GM23338 (cell line): ENCODE measurements around the gene APBA1. TPM values are rescaled to one million over a fixed set of nuclear protein-coding genes. Genes with fewer than 3 reads are reported as not detected.

ENCODE experiments used
- ATAC-seq: fragments of 200-7000 bp; cut with Tn5 transposase; 3 replicates; pipeline ENCODE4 v1.9.1; 2020
- DNase-seq: peaks from one replicate; pipeline ENCODE4 v3.0.0-alpha.2; 2015; ENCODE audit warnings: low spot score
- H2AFZ ChIP-seq: fragments of 200-600 bp; sonication (generic); 2 replicates; pipeline ENCODE4 v1.8.0; 2016; ENCODE audit warnings: antibody characterized with exemption, mild to moderate bottlenecking, moderate library complexity
- H3F3A ChIP-seq: fragments of 200-600 bp; sonication (generic); replicated peaks from 2 replicates; pipeline ENCODE4 v1.8.0; 2017; ENCODE audit warnings: antibody characterized with exemption, mixed run types, low read depth
- H3K27ac ChIP-seq: fragments of 200-600 bp; sonication (generic); 2 replicates; pipeline ENCODE4 v1.6.1; 2016; ENCODE audit warnings: low read depth
- H3K27me3 ChIP-seq: fragments of 200-600 bp; sonication (generic); 2 replicates; pipeline ENCODE4 v1.8.0; 2016; ENCODE audit warnings: mild to moderate bottlenecking, mixed run types, moderate library complexity; ENCODE audit not compliant: insufficient read depth
- H3K36me3 ChIP-seq: fragments of 200-600 bp; sonication (generic); 2 replicates; pipeline ENCODE4 v1.8.0; 2016; ENCODE audit warnings: mild to moderate bottlenecking; ENCODE audit not compliant: insufficient read depth
- H3K4me1 ChIP-seq: fragments of 200-600 bp; sonication (generic); 2 replicates; pipeline ENCODE4 v1.8.0; 2016; ENCODE audit warnings: mild to moderate bottlenecking, moderate library complexity; ENCODE audit not compliant: insufficient read depth
- H3K4me2 ChIP-seq: fragments of 200-600 bp; sonication (generic); 2 replicates; pipeline ENCODE4 v1.7.1; 2017; ENCODE audit warnings: mixed run types
- H3K4me3 ChIP-seq: fragments of 200-600 bp; sonication (generic); 2 replicates; pipeline ENCODE4 v1.6.1; 2016; ENCODE audit warnings: mixed run types
- H3K79me2 ChIP-seq: fragments of 200-600 bp; sonication (generic); replicated peaks from 2 replicates; pipeline ENCODE4 v1.8.0; 2017; ENCODE audit warnings: mild to moderate bottlenecking; ENCODE audit not compliant: insufficient read depth
- H3K9me2 ChIP-seq: fragments of 200-600 bp; sonication (generic); 2 replicates; pipeline ENCODE4 v1.8.0; 2017; ENCODE audit not compliant: insufficient read depth
- H4K20me1 ChIP-seq: fragments of 200-600 bp; sonication (generic); replicated peaks from 2 replicates; pipeline ENCODE4 v1.8.0; 2017; ENCODE audit warnings: mild to moderate bottlenecking; ENCODE audit not compliant: insufficient read depth
- H3K27ac Mint-ChIP-seq: 2 replicates; pipeline ENCODE4 v1.8.0; 2020; ENCODE audit warnings: inconsistent platforms, mild to moderate bottlenecking, moderate library complexity, mixed read lengths
- H3K27me3 Mint-ChIP-seq: 3 replicates; pipeline ENCODE4 v1.8.0; 2022; ENCODE audit warnings: low read depth, mild to moderate bottlenecking, moderate library complexity, mixed read lengths, inconsistent platforms; ENCODE audit not compliant: insufficient read depth, poor library complexity
- H3K36me3 Mint-ChIP-seq: 3 replicates; pipeline ENCODE4 v1.8.0; 2021; ENCODE audit warnings: low read depth, mild to moderate bottlenecking, inconsistent platforms, moderate library complexity, mixed read lengths
- H3K4me1 Mint-ChIP-seq: 3 replicates; pipeline ENCODE4 v1.8.0; 2020; ENCODE audit warnings: mild to moderate bottlenecking, inconsistent platforms, mixed read lengths
- H3K4me3 Mint-ChIP-seq: 3 replicates; pipeline ENCODE4 v1.8.0; 2021; ENCODE audit warnings: moderate library complexity, mild to moderate bottlenecking, inconsistent platforms, mixed read lengths
- H3K9me3 Mint-ChIP-seq: 3 replicates; pipeline ENCODE4 v1.8.0; 2020; ENCODE audit warnings: moderate library complexity, mild to moderate bottlenecking, inconsistent platforms, mixed read lengths
- CREB1 ChIP-seq: fragments of 250-450 bp; sonication (Bioruptor Pico); IDR thresholded peaks from 2 replicates; pipeline ENCODE4 v1.5.0; 2020; ENCODE audit warnings: low read depth, mild to moderate bottlenecking, moderate library complexity
- CTCF ChIP-seq, 2 experiments: fragments of 200-600 bp in 1 of 2; sonication (generic) in 1 of 2; conservative IDR thresholded peaks; 2 replicates each; pipeline versions ENCODE4 v1.5.1 to v1.6.1; 2016 to 2017; ENCODE audit warnings: antibody characterized with exemption in 2 of 2, low read depth in 2 of 2, mild to moderate bottlenecking in 2 of 2, moderate library complexity in 1 of 2
- ETS1 ChIP-seq: IDR thresholded peaks from 2 replicates; pipeline ENCODE4 v1.6.1; 2016; ENCODE audit warnings: antibody characterized with exemption
- EZH2 ChIP-seq: fragments of 200-600 bp; sonication (generic); IDR thresholded peaks from one replicate; pipeline ENCODE4 v1.8.0; 2017; ENCODE audit warnings: antibody characterized with exemption, mild to moderate bottlenecking, low read depth; ENCODE audit not compliant: unreplicated experiment
- EZH2phosphoT487 ChIP-seq: fragments of 200-600 bp; sonication (generic); IDR thresholded peaks from one replicate; pipeline ENCODE4 v1.8.1; 2018; ENCODE audit warnings: antibody characterized with exemption; ENCODE audit not compliant: unreplicated experiment
- JUNB ChIP-seq: IDR thresholded peaks from one replicate; pipeline ENCODE4 v1.6.1; 2016; ENCODE audit warnings: antibody characterized with exemption; ENCODE audit not compliant: unreplicated experiment
- NANOG ChIP-seq: IDR thresholded peaks from 2 replicates; pipeline ENCODE4 v1.6.1; 2016; ENCODE audit warnings: antibody characterized with exemption, borderline replicate concordance
- POLR2AphosphoS5 ChIP-seq: IDR thresholded peaks from 2 replicates; pipeline ENCODE4 v1.6.1; 2016; ENCODE audit warnings: antibody characterized with exemption, low read depth
- REST ChIP-seq: IDR thresholded peaks from one replicate; pipeline ENCODE4 v1.6.1; 2018; ENCODE audit warnings: antibody characterized with exemption; ENCODE audit not compliant: unreplicated experiment
- STAT1 ChIP-seq: IDR thresholded peaks from one replicate; pipeline ENCODE4 v1.6.1; 2016; ENCODE audit warnings: antibody characterized with exemption; ENCODE audit not compliant: unreplicated experiment
- ZNF114 ChIP-seq: fragments of 250-450 bp; sonication (Bioruptor Pico); IDR thresholded peaks from 2 replicates; pipeline ENCODE4 v1.5.0; 2020; ENCODE audit warnings: mild to moderate bottlenecking, moderate library complexity
- ZNF331 ChIP-seq: fragments of 250-450 bp; sonication (Bioruptor Pico); IDR thresholded peaks from 2 replicates; pipeline ENCODE4 v1.5.0; 2020; ENCODE audit warnings: low read depth, mild to moderate bottlenecking, moderate library complexity
- ZNF462 ChIP-seq: fragments of 250-450 bp; sonication (Bioruptor Pico); IDR thresholded peaks from 2 replicates; pipeline ENCODE4 v1.5.0; 2020; ENCODE audit warnings: mild to moderate bottlenecking, moderate library complexity
- polyA plus RNA-seq: library from polyadenylated mRNA; unstranded; fragments of >200 nt; fragmentation: Nextera tagmentation; extraction: Ambion mirVana; gene quantifications from 2 replicates; pipeline ENCODE4 v1.2.1, GENCODE V29; 2016
- total RNA-seq: library from RNA; depleted of rRNA; stranded (reverse); fragments of >200 nt; shearing (Covaris generic); gene quantifications from 2 replicates; pipeline ENCODE4 v1.2.3, GENCODE V29; 2014

APBA1 gene
- total and polyA plus RNA-seq, 2 experiments from 2014 or later, result 0.26 to 1.0 TPM

GRCh38 chr9:69388596-69388995, 283.6 kb downstream of the APBA1 start:
- Mint-ChIP-seq H3K36me3 (peaks cover 11% of the 10 kb centered on the region; the same call in 2 of the 3 replicates), H3K4me3 (no peak overlapping the region), H3K27me3 (peaks cover 7% of the 10 kb centered on the region), H3K4me1 (peaks cover 18% of the 10 kb centered on the region), H3K27ac (no peak overlapping the region), H3K9me3 (no peaks in the 10 kb centered on the region)
- no peak overlapping the region for H3K27ac ChIP-seq
- DNase-seq (no peak), ATAC-seq (no peak)
- peaks cover 4% of the 10 kb centered on the region; the same call in 1 of the 2 replicates for H3K9me2 ChIP-seq
- no peak overlapping the region for H3K4me3 ChIP-seq
- H3F3A ChIP-seq, result no peaks in the 10 kb centered on the region
- H3K4me2 ChIP-seq, result no peak overlapping the region
- TF ChIP-seq ZNF331 (CRISPR knock-in tag) (no peak), CREB1 (no peak), ETS1 (no peak), NANOG (no peak), JUNB (no peak), POLR2AphosphoS5 (no peak), CTCF (conservative IDR thresholded peaks at IDR 0.05; ENCODE audit: low read depth in 2 of 2) (no peak), REST (no peak), EZH2phosphoT487 (no peak), ZNF462 (no peak), ZNF114 (CRISPR knock-in tag) (no peak), STAT1 (no peak), EZH2 (no peak)
- no peaks in the 10 kb centered on the region for H4K20me1 ChIP-seq
- no peak overlapping the region for H2AFZ ChIP-seq
- no peaks in the 10 kb centered on the region for H3K79me2 ChIP-seq
- no peaks in the 10 kb centered on the region for H3K27me3 ChIP-seq
- no peaks in the 10 kb centered on the region for H3K36me3 ChIP-seq
- H3K4me1 ChIP-seq, result 0 out of 2 replicates have a peak, but pooled peaks cover 2% of the 10 kb centered on the region
